SK-N-SH treated with all-trans-retinoic acid at 6 μM for 48 hours (cell line): Measurements from ENCODE around the gene TOR1A.
A peak's percentile ranks its signal among the peaks of the same experiment; 100 is the strongest.

Experiments
- ATAC-seq: fragments of 200-7000 bp; cut with Tn5 transposase; 3 replicates; pipeline ENCODE4 v1.9.1; 2020; ENCODE audit warnings: mild to moderate bottlenecking, moderate library complexity
- ARNTL ChIP-seq: fragments of 450-650 bp; formaldehyde crosslinking; IDR thresholded peaks from 2 replicates; pipeline ENCODE4 v1.5.0; 2020; ENCODE audit warnings: low read depth, mild to moderate bottlenecking, moderate library complexity, borderline replicate concordance
- BACH2 ChIP-seq: fragments of 250-450 bp; sonication (Bioruptor Pico); IDR thresholded peaks from 2 replicates; pipeline ENCODE4 v1.9.0; 2021; ENCODE audit warnings: mild to moderate bottlenecking, borderline replicate concordance
- CREB5 ChIP-seq: fragments of 250-450 bp; sonication (Bioruptor Pico); IDR thresholded peaks from 2 replicates; pipeline ENCODE4 v1.5.1; 2020; ENCODE audit warnings: low read depth, mild to moderate bottlenecking, moderate library complexity
- CSDC2 ChIP-seq: fragments of 250-450 bp; sonication (Bioruptor Pico); IDR thresholded peaks from 2 replicates; pipeline ENCODE4 v1.5.0; 2020; ENCODE audit warnings: mild to moderate bottlenecking, moderate library complexity
- CSRNP3 ChIP-seq: fragments of 250-450 bp; sonication (Bioruptor Pico); IDR thresholded peaks from 2 replicates; pipeline ENCODE4 v1.5.1; 2021; ENCODE audit warnings: mild to moderate bottlenecking, moderate library complexity
- ESRRG ChIP-seq: fragments of 250-450 bp; sonication (Bioruptor Pico); IDR thresholded peaks from 2 replicates; pipeline ENCODE4 v1.6.1; 2021; ENCODE audit warnings: mild to moderate bottlenecking
- GLIS3 ChIP-seq: fragments of 250-450 bp; sonication (Bioruptor Pico); IDR thresholded peaks from 2 replicates; pipeline ENCODE4 v1.5.0; 2020; ENCODE audit warnings: mild to moderate bottlenecking, moderate library complexity
- ISL1 ChIP-seq: fragments of 250-450 bp; sonication (Bioruptor Pico); IDR thresholded peaks from 2 replicates; pipeline ENCODE4 v2.1.2; 2022; ENCODE audit warnings: mild to moderate bottlenecking, moderate library complexity
- OSR1 ChIP-seq: fragments of 250-450 bp; sonication (Bioruptor Pico); IDR thresholded peaks from 2 replicates; pipeline ENCODE4 v1.8.0; 2022; ENCODE audit warnings: moderate library complexity, mild to moderate bottlenecking, inconsistent platforms
- PATZ1 ChIP-seq: fragments of 250-450 bp; sonication (Bioruptor Pico); IDR thresholded peaks from 2 replicates; pipeline ENCODE4 v1.8.0; 2020; ENCODE audit warnings: mild to moderate bottlenecking, moderate library complexity, borderline replicate concordance
- POU6F1 ChIP-seq: fragments of 250-450 bp; sonication (Bioruptor Pico); IDR thresholded peaks from 2 replicates; pipeline ENCODE4 v1.8.0; 2021; ENCODE audit warnings: low read depth, mild to moderate bottlenecking, moderate library complexity, borderline replicate concordance
- RARB ChIP-seq: fragments of 250-450 bp; sonication (Bioruptor Pico); IDR thresholded peaks from 2 replicates; pipeline ENCODE4 v1.8.0; 2021; ENCODE audit warnings: mild to moderate bottlenecking, moderate library complexity
- SNAI2 ChIP-seq: fragments of 250-450 bp; sonication (Bioruptor Pico); IDR thresholded peaks from 2 replicates; pipeline ENCODE4 v1.5.0; 2020; ENCODE audit warnings: mild to moderate bottlenecking, moderate library complexity
- TCF4 ChIP-seq: fragments of 250-450 bp; sonication (Bioruptor Pico); IDR thresholded peaks from 2 replicates; pipeline ENCODE4 v1.8.0; 2021; ENCODE audit warnings: mild to moderate bottlenecking, moderate library complexity, borderline replicate concordance
- TSHZ2 ChIP-seq: fragments of 250-450 bp; sonication (Bioruptor Pico); IDR thresholded peaks from 2 replicates; pipeline ENCODE4 v1.5.0; 2020; ENCODE audit warnings: mild to moderate bottlenecking, moderate library complexity
- ZC3H10 ChIP-seq: fragments of 250-450 bp; sonication (Bioruptor Pico); IDR thresholded peaks from 2 replicates; pipeline ENCODE4 v1.5.1; 2021; ENCODE audit warnings: mild to moderate bottlenecking, moderate library complexity
- ZFP30 ChIP-seq: fragments of 450-650 bp; formaldehyde crosslinking; IDR thresholded peaks from 2 replicates; pipeline ENCODE4 v1.5.0; 2022; ENCODE audit warnings: mild to moderate bottlenecking, moderate library complexity
- ZNF565 ChIP-seq: fragments of 450-650 bp; formaldehyde crosslinking; conservative IDR thresholded peaks from 2 replicates; pipeline ENCODE4 v1.5.0; 2020; ENCODE audit warnings: low read depth, mild to moderate bottlenecking, moderate library complexity
- ZNF70 ChIP-seq: fragments of 450-650 bp; formaldehyde crosslinking; IDR thresholded peaks from 2 replicates; pipeline ENCODE4 v1.5.0; 2020; ENCODE audit warnings: mild to moderate bottlenecking, moderate library complexity
- ZNF8 ChIP-seq: fragments of 450-650 bp; formaldehyde crosslinking; IDR thresholded peaks from 2 replicates; pipeline ENCODE4 v1.5.0; 2020; ENCODE audit warnings: mild to moderate bottlenecking, moderate library complexity

The TOR1A gene

GRCh38 chr9:129853614-129854013 lies 29.7 kb upstream of the TOR1A start:
- no peak for TF ChIP-seq CSDC2 (CRISPR knock-in tag)
- TF ChIP-seq ZNF70 (CRISPR knock-in tag), result no peak
- no peak for TF ChIP-seq ISL1
- TF ChIP-seq ESRRG (CRISPR knock-in tag), result no peak
- no peak for TF ChIP-seq PATZ1 (CRISPR knock-in tag)
- no peak for TF ChIP-seq GLIS3 (CRISPR knock-in tag)
- TF ChIP-seq ZNF8, result no peak
- no peak for TF ChIP-seq SNAI2 (CRISPR knock-in tag)
- TF ChIP-seq CREB5 (CRISPR knock-in tag), result no peak
- no peak for TF ChIP-seq OSR1 (CRISPR knock-in tag)
- no peak for TF ChIP-seq ARNTL (CRISPR knock-in tag)
- no peak for TF ChIP-seq ZC3H10
- ATAC-seq, result no peak

GRCh38 chr9:129852579-129852978 lies 28.6 kb upstream of the TOR1A start:
- ATAC-seq, result no peak

GRCh38 chr9:129851821-129852220 lies 27.9 kb upstream of the TOR1A start:
- TF ChIP-seq ZNF565 (no peak), RARB (no peak), ZFP30 (CRISPR knock-in tag) (no peak), CSRNP3 (CRISPR knock-in tag) (no peak), BACH2 (CRISPR knock-in tag) (no peak), CSDC2 (CRISPR knock-in tag) (no peak), TCF4 (CRISPR knock-in tag) (no peak), ISL1 (no peak), ARNTL (CRISPR knock-in tag) (no peak), CREB5 (CRISPR knock-in tag) (no peak), POU6F1 (CRISPR knock-in tag) (no peak), ZC3H10 (no peak)
- ATAC-seq, result no peak

More at GRCh38 chr9:129852579-129852978, 28.6 kb upstream of the TOR1A start:
- TF ChIP-seq ISL1, result peak; percentile 31; the same call in 1 of the 2 replicates
- no peak for TF ChIP-seq ARNTL (CRISPR knock-in tag)
- no peak for TF ChIP-seq BACH2 (CRISPR knock-in tag)
- peak; percentile 57; the same call in 1 of the 2 replicates for TF ChIP-seq TSHZ2 (CRISPR knock-in tag)
- TF ChIP-seq TCF4 (CRISPR knock-in tag), result peak; percentile 36; the same call in 1 of the 2 replicates
